Measurements from ENCODE around the gene LIMS1.
"Not testable (repeated sequence)": the region's sequence is repeated elsewhere in the genome, so short reads cannot be mapped to it uniquely, and the experiment has no call there.

The LIMS1 gene

GRCh38 chr2:108597105-108597744, 63.0 kb downstream of the LIMS1 start:
- H4K12ac ChIP-seq (ENCODE audit: low read depth, low read length); H3K79me1 ChIP-seq (ENCODE audit: low read length); H3K9ac ChIP-seq (ENCODE audit: low read length); H2BK5ac ChIP-seq (ENCODE audit: low read depth, low read length, poor library complexity); H3K36me3 ChIP-seq (ENCODE audit: control insufficient read depth in 1 of 2, insufficient read depth in 2 of 2, low read length in 2 of 2); H3K4me3 ChIP-seq (ENCODE audit: low read depth, low read length); H3K79me2 ChIP-seq (ENCODE audit: control insufficient read depth, insufficient read depth, low read length, poor library complexity); H3K27me3 ChIP-seq (ENCODE audit: insufficient read depth, low read length); H3K9me3 ChIP-seq (ENCODE audit: insufficient read depth, low read depth, low read length); H3K27ac ChIP-seq (ENCODE audit: low read depth, low read length); H3K4ac ChIP-seq (ENCODE audit: low read depth, low read length); H2BK12ac ChIP-seq (ENCODE audit: low read length); H3K14ac ChIP-seq (ENCODE audit: low read length); H3K4me1 ChIP-seq (ENCODE audit: control insufficient read depth in 1 of 2, insufficient read depth in 2 of 2, low read length in 2 of 2); H3K4me2 ChIP-seq (ENCODE audit: low read length); H4K91ac ChIP-seq (ENCODE audit: low read depth, low read length); H4K8ac ChIP-seq (ENCODE audit: low read depth, low read length); H3K18ac ChIP-seq (ENCODE audit: low read length); H3K23ac ChIP-seq (ENCODE audit: low read length); H2AK5ac ChIP-seq (ENCODE audit: low read length); H2AFZ ChIP-seq (ENCODE audit: insufficient read depth, low read length, poor library complexity): not testable (repeated sequence)
- peak overlapping the region; percentile 22 for H2BK120ac ChIP-seq (ENCODE audit: insufficient read depth, low read length, poor library complexity)
- no CpG with 5 or more reads among the region's 7 CpGs for WGBS (ENCODE audit: extremely low coverage, insufficient coverage, insufficient read length)
- peak; percentile 49 to 58 for DNase-seq

GRCh38 chr2:108601199-108601598, 66.9 kb downstream of the LIMS1 start:
- no CpG with 5 or more reads among the region's 10 CpGs for WGBS (ENCODE audit: extremely low coverage, insufficient coverage, insufficient read length)
- not testable (repeated sequence) for DNase-seq

GRCh38 chr2:108602422-108602821, 68.2 kb downstream of the LIMS1 start:
- no peak overlapping the region for H2AFZ ChIP-seq (ENCODE audit: insufficient read depth, low read length, poor library complexity)
- H4K8ac ChIP-seq (ENCODE audit: low read depth, low read length): no peak overlapping the region
- no peaks in the 10 kb centered on the region for H3K36me3 ChIP-seq (ENCODE audit: control insufficient read depth in 1 of 2, insufficient read depth in 2 of 2, low read length in 2 of 2)
- no peak overlapping the region for H2BK120ac ChIP-seq (ENCODE audit: insufficient read depth, low read length, poor library complexity)
- DNase-seq: no peak
- no peaks in the 10 kb centered on the region for H3K79me2 ChIP-seq (ENCODE audit: control insufficient read depth, insufficient read depth, low read length, poor library complexity)
- no peak overlapping the region for H4K91ac ChIP-seq (ENCODE audit: low read depth, low read length)
- H2BK5ac ChIP-seq (ENCODE audit: low read depth, low read length, poor library complexity): no peak overlapping the region
- no peak overlapping the region for H4K12ac ChIP-seq (ENCODE audit: low read depth, low read length)
- no peak overlapping the region for H3K14ac ChIP-seq (ENCODE audit: low read length)
- no peak overlapping the region for H2BK12ac ChIP-seq (ENCODE audit: low read length)
- no peak overlapping the region for H3K9ac ChIP-seq (ENCODE audit: low read length)
- H3K27me3 ChIP-seq (ENCODE audit: insufficient read depth, low read length): no peaks in the 10 kb centered on the region
- H2AK5ac ChIP-seq (ENCODE audit: low read length): no peak overlapping the region
- peaks cover 1% of the 10 kb centered on the region for H3K9me3 ChIP-seq (ENCODE audit: insufficient read depth, low read depth, low read length)
- H3K18ac ChIP-seq (ENCODE audit: low read length): no peak overlapping the region
- no peak overlapping the region for H3K4me2 ChIP-seq (ENCODE audit: low read length)
- H3K4me1 ChIP-seq (ENCODE audit: control insufficient read depth in 1 of 2, insufficient read depth in 2 of 2, low read length in 2 of 2): peaks cover 3 to 6% of the 10 kb centered on the region in 2 experiments
- H3K4me3 ChIP-seq (ENCODE audit: low read depth, low read length): no peak overlapping the region
- no peak overlapping the region for H3K4ac ChIP-seq (ENCODE audit: low read depth, low read length)
- H3K27ac ChIP-seq (ENCODE audit: low read depth, low read length): no peak overlapping the region
- no peak overlapping the region for H3K23ac ChIP-seq (ENCODE audit: low read length)
- no peaks in the 10 kb centered on the region for H3K79me1 ChIP-seq (ENCODE audit: low read length)

More at GRCh38 chr2:108601199-108601598, 66.9 kb downstream of the LIMS1 start:
- H2BK120ac ChIP-seq (ENCODE audit: insufficient read depth, low read length, poor library complexity); H3K27ac ChIP-seq (ENCODE audit: low read depth, low read length); H2BK5ac ChIP-seq (ENCODE audit: low read depth, low read length, poor library complexity); H2BK12ac ChIP-seq (ENCODE audit: low read length); H3K36me3 ChIP-seq (ENCODE audit: control insufficient read depth in 1 of 2, insufficient read depth in 2 of 2, low read length in 2 of 2); H3K4ac ChIP-seq (ENCODE audit: low read depth, low read length); H4K8ac ChIP-seq (ENCODE audit: low read depth, low read length); H2AK5ac ChIP-seq (ENCODE audit: low read length); H3K9ac ChIP-seq (ENCODE audit: low read length); H3K79me2 ChIP-seq (ENCODE audit: control insufficient read depth, insufficient read depth, low read length, poor library complexity); H3K18ac ChIP-seq (ENCODE audit: low read length); H3K9me3 ChIP-seq (ENCODE audit: insufficient read depth, low read depth, low read length); H3K4me3 ChIP-seq (ENCODE audit: low read depth, low read length); H3K27me3 ChIP-seq (ENCODE audit: insufficient read depth, low read length); H3K4me2 ChIP-seq (ENCODE audit: low read length); H3K4me1 ChIP-seq (ENCODE audit: control insufficient read depth in 1 of 2, insufficient read depth in 2 of 2, low read length in 2 of 2); H2AFZ ChIP-seq (ENCODE audit: insufficient read depth, low read length, poor library complexity); H3K14ac ChIP-seq (ENCODE audit: low read length); H4K12ac ChIP-seq (ENCODE audit: low read depth, low read length); H3K79me1 ChIP-seq (ENCODE audit: low read length); H3K23ac ChIP-seq (ENCODE audit: low read length); H4K91ac ChIP-seq (ENCODE audit: low read depth, low read length): not testable (repeated sequence)

- no peak overlapping the region for H4K12ac ChIP-seq (ENCODE audit: low read depth, low read length)
- H3K23ac ChIP-seq (ENCODE audit: low read length): no peak overlapping the region
- H3K4ac ChIP-seq (ENCODE audit: low read depth, low read length): no peak overlapping the region
- no peak overlapping the region for H2AFZ ChIP-seq (ENCODE audit: insufficient read depth, low read length, poor library complexity)
- H2BK5ac ChIP-seq (ENCODE audit: low read depth, low read length, poor library complexity): no peak overlapping the region
- H3K27me3 ChIP-seq (ENCODE audit: insufficient read depth, low read length): no peaks in the 10 kb centered on the region
- no peak overlapping the region for H3K27ac ChIP-seq (ENCODE audit: low read depth, low read length)
- WGBS (ENCODE audit: extremely low coverage, insufficient coverage, insufficient read length): no CpG with 5 or more reads among the region's 4 CpGs
- no peak overlapping the region for H3K9ac ChIP-seq (ENCODE audit: low read length)
- no peak overlapping the region for H3K18ac ChIP-seq (ENCODE audit: low read length)
- H3K4me3 ChIP-seq (ENCODE audit: low read depth, low read length): no peak overlapping the region
- H4K8ac ChIP-seq (ENCODE audit: low read depth, low read length): no peak overlapping the region
- peaks cover 3 to 7% of the 10 kb centered on the region in 2 experiments for H3K4me1 ChIP-seq (ENCODE audit: control insufficient read depth in 1 of 2, insufficient read depth in 2 of 2, low read length in 2 of 2)
- H3K36me3 ChIP-seq (ENCODE audit: control insufficient read depth in 1 of 2, insufficient read depth in 2 of 2, low read length in 2 of 2): no peaks in the 10 kb centered on the region
- peaks cover 1% of the 10 kb centered on the region for H3K9me3 ChIP-seq (ENCODE audit: insufficient read depth, low read depth, low read length)
- H3K4me2 ChIP-seq (ENCODE audit: low read length): no peak overlapping the region
- no peak overlapping the region for H2AK5ac ChIP-seq (ENCODE audit: low read length)
- H3K79me1 ChIP-seq (ENCODE audit: low read length): no peaks in the 10 kb centered on the region
- H3K79me2 ChIP-seq (ENCODE audit: control insufficient read depth, insufficient read depth, low read length, poor library complexity): no peaks in the 10 kb centered on the region
- no peak overlapping the region for H4K91ac ChIP-seq (ENCODE audit: low read depth, low read length)
- H2BK12ac ChIP-seq (ENCODE audit: low read length): no peak overlapping the region
- no peak overlapping the region for H2BK120ac ChIP-seq (ENCODE audit: insufficient read depth, low read length, poor library complexity)
- no peak overlapping the region for H3K14ac ChIP-seq (ENCODE audit: low read length)
- no peak for DNase-seq
These were observed 69.9 kb downstream of the LIMS1 start for GRCh38 chr2:108604196-108604595.

All from trophoblast cell (in vitro differentiated cells and primary cell).